GM21529 (cell line): ENCODE results near the gene ARMC9.

Experiments used
- ATAC-seq: cut with Tn5 transposase; IDR thresholded peaks from one replicate; pipeline ENCODE4 v1.9.1; 2021; ENCODE audit not compliant: unreplicated experiment

Gene ARMC9

DNA sequence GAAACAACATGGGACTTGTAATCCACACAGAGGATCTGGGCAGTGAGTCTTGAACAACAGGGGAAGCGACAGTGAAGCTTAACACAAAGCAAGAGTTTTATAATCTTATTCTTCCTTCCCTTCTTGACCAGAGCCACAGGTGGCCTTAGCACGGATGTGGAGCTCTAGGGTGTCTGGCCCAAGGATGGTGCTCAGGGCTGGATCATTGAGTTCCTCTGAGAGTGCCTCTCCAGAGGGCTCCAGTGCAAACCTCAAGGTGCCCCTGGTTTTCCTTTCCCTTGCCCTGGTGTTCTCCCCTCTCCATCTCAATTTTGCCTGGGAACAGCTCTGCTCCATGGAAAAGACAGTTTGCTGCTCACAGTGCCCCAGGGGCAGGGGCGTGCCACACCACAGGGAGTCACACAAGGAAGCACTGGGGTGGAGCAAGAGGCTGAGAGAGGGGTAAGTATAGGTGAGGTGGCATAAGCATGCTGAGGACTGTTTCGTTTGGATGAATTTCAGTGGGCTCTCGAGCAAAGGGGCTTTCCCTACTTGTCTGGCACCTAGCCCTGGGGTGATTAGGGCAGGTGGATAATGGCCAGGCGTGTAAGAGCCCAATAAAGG is 108.5 kb downstream of the ARMC9 start:
- ATAC-seq, result no peak

DNA sequence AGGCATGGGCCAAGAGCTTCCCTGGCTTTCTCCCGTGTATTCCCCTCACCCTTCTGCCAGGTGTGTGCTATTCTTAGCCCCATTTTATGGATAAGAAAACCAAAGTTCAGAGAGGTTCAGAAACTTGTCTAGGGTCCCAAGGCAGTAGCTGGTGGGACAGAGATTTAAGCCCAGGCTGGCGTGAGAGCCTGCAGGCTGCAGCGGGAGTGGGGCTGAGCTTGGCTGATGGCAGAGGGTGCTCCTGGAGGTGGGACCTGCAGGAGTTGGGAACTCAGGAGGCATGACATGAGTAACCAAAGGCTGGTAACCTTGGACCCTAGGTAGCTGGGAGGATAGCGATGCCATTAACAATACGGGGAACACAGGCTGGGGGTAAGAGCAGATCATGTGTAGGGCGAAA is 109.8 kb downstream of the ARMC9 start:
- no peak for ATAC-seq

DNA sequence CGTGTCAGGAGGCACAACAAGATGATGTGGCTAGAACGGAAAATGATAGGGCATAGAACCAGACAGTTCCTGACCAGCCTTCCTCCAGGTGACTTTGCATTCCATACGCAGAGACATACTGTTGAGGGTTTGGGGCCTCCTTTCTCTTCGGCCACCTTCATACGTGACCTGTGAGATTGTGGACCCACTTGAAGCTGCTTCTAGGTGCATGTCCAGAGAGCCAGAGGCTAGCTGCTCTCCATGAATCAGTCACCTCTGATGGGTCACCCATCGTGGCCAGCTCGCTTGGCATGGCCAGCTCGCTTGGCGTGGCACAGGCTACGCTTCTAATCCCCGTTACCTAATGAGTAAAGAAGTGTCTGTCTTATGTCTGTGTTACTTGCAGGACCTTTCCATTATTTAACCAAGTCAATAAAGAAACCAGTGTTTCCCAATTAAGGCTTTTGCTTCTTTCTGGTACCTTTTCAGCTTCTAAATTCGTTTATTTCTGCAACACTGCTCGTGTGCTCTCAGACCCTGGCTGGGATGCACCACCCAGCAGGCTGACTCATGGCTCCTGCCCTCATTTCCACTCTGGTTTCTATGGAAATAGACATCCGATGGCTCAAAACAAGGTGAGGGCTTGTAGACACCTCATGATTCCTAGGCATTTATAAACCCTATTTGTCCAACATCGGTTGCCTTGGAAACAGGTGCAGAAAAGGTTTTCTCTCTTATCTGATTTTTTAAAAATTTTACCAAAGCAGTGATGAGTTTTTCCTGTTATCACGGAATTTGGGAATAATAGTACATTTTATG is 110.4 kb downstream of the ARMC9 start:
- no peak for ATAC-seq

DNA sequence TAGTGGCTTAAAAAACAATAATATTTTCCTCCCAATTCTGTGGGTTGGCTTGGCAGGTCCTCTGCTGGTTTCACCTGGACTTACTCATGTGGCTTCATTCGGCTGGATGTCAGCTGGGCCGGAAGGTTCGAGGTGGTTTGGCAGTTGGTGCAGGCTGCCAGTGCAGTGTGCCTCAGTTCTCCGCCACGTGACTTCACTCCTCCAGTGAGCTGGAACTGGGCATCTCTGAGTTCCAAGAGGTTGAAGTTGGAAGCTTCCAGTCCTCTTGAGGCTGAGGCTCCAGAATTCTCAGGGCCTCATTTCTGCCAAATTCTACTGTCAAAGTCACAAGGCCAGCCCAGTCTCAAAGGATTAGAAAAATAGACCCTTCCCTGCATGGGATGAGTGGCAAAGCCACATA is 113.6 kb downstream of the ARMC9 start:
- ATAC-seq, result no peak

DNA sequence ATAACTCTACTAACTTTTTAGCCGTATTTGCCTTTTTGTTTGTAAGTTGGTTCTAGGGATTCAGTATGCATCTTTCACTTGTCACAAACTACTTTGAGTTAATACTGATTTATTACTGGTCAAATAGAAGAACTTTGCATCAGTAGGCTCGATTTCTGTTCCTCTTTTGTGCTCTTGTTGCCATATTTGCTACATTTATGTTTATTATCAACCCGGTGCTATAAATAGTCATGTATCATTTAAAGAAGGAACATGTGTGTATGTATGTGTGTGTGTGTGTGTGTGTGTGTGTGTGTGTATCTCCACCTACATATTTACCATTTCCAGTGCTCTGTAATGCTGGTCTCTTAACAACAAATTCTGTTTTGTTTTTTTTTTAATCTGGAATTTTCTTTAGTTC is 117.5 kb downstream of the ARMC9 start:
- peak; percentile 48 for ATAC-seq

DNA sequence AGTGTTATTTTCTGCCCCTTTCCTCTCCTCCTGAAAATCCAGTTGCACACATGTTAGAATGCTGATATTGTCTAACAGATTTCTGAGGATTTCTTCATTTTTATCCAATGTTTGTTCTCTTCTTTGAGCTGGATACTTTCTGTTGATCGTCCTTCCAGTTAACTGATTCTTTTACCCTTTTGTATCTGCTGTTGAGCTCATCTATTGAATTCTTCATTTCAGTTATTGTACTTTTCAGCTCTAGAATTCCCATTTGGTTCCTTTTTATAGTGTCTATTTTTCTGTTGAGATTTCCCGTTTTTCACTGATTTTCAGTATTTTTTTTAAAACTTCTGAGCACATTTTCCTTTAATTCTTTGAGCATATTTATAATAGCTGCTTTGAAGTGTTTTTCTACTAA is 119.1 kb downstream of the ARMC9 start:
- ATAC-seq, result no peak

DNA sequence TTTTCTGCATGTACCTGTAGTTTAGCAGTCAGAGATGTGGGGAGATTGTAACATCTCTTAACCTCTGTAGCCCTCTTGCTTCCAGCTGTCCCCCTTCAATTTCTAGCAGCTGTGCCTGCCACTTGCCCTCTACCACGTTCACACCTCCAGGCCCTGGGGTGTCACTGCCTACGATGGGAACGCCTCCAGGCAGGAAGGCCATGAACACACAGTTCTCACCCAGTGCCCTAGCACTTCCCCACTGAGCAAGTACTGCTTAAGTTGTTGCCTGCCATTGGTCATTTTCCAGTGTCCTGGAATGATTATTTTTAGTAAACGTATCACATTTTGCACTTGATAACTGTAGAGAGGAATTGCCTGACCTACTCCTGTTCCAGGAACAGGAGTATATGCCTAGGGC is 120.0 kb downstream of the ARMC9 start:
- no peak for ATAC-seq

DNA sequence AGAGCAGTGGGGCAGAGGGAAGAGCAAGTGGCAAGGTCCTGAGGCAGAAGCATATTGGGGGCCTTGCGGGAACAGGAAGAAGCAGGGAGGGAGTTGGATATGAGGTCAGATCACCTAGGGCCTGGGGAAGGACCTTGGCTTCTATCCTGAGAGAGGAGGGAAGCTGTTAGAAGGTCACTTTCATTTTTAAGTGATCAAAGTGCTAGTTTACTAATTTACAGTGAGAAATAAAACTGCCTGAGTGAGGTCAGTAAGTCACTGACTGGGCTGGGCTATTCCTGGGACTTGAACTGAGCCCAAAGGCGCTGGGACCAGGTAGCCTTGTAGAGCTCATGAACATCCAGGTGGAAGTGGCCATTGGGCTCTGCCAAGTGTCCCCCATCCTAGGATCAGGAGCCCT is 120.5 kb downstream of the ARMC9 start:
- ATAC-seq, result no peak

DNA sequence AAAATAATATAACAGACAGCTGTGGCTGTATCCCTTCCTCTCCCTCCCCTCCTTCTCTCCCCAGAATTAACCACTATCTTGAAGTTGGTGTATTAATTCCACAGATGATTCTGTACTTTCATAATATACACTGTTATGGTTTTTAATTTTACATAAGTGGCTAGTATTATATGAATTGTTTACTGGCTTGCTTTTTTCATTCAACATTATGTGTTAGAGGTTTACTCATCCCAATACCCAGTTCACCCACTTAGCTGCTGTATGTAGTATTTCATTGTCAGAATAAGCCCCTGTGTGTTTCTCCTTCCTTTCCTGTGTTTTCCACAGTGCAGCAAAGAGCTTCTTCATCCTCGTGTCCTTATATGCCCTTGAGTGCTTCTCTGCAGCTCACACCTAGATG is 121.4 kb downstream of the ARMC9 start:
- no peak for ATAC-seq

DNA sequence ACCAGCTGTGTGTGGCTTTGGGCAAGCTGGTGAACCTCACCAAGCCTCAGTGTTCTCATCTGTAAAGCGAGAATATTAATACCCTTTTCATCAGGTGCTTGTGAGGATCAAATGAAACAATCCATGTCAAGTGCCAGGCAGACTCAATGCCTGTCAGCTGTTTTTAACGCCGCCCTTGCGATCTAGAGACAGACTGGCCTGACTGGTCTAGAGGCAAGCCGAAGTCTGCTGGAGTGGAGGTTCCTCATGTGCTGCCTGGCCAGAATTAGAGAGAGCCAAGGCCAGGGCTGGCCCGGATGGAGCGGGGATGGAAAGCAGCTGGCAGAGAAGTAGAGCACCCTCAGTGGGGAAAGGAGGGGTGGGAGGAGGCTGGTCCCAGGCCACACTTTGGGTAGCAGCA is 122.6 kb downstream of the ARMC9 start:
- no peak for ATAC-seq

DNA sequence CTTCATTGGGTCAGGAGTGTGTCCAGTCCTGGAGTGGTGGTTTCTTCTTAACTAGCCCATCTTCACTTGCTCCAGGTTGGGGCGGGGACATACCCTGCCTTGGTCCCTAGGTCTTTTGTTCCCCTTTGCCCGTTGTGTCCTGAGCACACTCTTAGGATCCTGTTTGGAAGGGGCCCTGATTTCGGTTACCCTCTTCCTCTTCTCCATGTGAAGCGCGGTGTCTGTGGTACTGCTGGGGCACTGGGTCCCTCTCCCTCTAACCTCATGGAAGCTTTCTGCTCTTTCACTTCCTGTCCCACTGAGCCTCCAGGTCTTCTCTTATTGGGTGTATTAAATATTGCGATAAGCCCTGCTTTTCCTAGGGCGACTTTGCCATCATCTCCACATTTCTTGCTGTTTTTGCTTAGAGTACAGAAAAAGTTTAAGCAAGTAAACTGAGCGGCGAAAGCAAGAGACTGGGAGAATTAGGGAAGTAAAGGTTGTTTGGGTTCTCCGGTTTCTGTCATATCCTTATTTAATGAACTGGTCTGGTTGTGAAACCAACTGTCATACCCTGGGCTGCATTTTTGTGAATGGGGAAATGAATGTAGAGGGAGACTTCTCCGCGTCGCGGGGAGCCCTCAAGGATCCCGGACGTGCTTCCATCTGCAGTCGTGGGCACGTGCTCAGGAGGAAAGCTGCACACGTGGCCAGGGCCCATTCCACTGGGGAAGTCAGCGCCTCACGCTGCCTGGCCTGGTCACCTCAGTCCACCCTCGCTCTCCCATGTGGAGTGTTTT is 123.3 kb downstream of the ARMC9 start:
- ATAC-seq, result no peak

DNA sequence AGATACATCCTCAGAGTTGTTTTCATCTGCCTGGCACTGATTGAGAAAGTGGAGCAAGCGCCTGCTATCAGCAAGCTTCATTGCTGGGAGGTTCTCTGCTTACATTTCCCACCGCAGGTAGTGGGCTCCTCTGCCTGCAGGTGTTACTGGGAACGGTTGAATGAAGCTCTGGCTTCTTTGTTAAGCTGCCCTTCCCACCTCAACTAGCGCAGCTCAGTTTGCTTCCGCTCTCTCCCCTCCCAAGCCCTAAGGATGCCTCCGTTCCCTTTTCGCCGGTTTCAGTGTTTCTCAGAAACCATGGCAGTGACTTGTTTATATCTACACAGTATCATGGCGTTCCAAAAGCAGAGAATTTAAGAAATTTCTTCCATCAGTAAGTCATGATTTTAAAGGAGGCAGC is 124.9 kb downstream of the ARMC9 start:
- ATAC-seq, result no peak

DNA sequence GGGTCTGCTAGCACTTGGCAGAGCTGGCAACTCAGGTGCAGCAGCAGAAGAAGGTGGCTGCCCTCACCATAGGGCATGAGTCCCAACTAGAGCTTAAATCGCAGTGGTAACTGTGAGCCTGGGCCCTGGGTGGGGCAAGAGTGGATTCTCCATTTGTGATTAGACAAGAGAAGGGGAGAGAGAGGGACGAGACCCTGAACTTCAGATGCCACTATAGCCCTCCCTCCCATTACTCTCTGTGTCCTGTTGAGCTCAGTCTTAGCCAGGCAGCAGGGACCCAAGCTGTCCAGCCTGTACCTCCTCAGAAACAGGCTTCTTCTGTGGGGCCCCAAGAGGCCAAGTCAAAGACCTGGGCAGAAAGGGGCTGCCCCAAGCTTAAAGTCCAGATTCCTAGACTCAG is 127.4 kb downstream of the ARMC9 start:
- no peak for ATAC-seq

DNA sequence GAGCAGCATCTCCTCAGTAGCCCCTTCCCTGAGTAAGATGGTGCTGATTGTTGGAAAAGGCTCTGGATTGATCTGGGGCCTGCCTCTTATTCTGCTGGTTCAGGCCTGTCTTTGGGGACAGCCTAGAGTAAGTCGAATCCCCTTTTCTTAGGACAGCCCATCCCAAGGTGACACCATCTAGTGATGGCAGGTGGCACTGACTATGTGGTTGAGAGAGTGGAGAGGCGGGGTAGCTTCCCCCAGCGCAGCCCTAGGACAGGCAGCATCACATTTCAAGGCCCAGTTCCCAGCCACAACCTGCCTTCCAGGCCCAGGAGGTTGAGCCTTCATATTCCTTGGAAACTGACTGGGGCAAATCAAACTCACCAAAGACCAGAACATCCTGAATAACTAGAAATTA is 128.0 kb downstream of the ARMC9 start:
- ATAC-seq, result no peak

DNA sequence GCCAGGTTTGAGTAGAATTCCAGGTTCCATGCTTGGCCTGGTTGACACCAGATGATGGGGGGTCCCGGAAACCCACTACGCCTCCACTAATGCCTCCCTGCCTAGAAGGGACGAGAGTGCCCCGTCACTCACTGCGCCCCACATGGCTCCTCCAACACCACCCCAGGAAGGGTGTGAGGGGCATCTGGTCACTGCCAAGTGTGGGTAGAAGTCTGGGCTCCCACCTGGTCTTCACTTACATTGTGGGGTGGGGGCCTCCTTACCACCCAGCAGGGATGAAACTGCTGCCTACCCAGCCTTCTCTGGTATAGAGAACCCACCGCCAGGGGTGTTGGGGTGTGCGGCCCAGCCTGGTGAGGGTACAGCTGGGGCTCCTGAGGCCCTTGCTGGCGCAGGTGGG is 131.9 kb downstream of the ARMC9 start:
- ATAC-seq, result no peak

DNA sequence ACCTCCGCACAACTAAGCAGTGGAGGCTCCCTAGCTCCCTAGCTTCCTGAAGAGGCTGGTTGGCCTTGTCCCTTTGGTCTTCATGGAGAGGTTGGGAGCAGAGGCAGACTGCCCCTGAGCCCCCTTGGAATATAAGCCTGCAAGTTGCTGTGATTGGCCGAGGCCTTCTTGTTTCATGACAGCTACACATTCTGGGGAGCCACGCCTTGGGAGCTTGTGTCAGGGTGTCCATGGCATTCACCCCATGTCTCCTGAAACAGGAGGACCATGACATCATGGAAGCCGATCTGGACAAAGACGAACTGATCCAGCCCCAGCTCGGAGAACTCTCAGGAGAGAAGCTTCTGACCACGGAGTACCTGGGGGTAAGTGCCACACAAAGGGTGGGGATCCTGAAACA is 133.1 kb downstream of the ARMC9 start:
- no peak for ATAC-seq

DNA sequence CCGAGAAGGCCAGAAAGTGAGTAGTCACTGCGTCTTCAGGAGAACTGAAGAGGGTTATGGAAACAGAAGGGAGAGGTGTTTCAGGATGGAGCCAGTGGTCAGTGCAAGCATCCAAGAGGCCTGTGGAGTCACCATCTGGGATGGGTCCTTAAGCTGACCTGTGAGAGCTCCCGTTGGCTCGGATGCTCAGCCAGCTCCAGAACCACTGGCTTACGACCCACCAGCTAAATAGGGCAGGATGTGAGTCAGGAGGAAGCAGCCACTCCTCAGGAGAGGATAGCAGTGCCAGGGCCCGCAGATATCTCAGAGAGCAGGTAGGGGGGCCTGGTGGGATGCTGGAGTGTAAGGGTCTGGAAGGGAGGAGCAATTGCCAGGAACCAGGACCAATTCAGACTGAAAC is 134.0 kb downstream of the ARMC9 start:
- no peak for ATAC-seq

DNA sequence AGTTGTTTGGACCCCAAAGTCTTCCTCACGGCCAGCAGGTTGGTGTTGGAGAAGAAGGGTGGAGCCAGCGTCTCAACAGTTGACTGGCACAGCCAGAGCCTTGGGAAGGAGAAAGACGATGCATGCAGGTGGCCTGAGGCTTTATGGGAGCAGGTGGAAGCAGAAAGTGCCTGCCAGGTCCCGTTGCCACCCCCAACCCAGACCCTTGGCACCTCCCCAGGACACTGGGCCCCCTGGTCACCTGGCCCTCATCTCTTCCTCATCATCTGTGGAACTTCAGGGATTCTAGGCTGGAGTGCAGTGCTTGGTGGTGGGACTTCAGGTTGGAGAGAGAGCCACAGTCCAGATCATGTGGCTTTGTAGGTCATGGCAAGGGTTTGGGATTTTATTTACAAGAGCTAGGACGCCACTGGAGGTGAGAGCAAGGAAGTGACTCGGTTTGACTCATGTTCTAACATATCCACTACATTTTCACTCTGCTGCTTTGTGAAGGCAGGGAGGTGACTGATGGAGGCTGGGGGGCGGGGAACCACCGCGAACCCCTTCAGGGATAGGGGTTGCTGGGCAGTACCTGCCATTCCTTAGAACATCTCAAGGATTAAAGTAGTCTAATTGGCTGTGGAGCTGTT is 134.6 kb downstream of the ARMC9 start:
- no peak for ATAC-seq

DNA sequence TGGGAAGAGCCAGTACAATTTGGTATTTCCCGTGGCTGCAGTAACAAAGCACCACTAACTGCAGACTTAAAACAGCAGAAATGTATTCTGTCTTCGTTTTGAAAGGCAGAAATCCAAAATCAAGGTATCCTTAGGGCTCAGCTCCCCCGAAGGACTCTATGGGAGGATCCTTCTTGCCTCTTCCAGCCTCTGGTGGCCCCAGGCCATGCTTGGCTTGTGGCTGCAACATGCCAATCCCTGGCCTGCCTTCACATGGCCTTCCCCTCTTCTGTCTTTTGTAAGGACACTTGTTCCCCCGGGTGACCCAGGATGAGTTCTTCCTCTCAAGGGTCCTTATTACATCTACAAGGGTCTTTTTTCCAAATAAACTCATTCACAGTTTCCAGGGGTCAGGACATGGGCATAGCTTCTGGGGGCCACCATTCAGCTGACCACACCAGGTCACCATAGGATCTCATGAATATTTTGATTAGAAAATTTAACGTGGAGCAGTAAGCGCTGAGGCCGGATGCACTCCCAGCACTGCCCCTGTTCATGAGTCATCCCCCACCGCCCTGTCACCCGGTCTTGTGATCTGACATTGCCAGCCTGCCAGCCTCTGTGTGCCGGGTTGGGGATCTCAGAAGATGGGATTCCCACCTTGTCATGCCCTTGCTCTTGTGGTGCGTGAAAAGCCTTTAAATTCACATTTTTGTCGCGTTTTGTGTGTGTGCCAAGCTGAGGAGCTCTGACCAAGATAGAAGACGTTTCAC is 135.9 kb downstream of the ARMC9 start:
- ATAC-seq, result no peak

DNA sequence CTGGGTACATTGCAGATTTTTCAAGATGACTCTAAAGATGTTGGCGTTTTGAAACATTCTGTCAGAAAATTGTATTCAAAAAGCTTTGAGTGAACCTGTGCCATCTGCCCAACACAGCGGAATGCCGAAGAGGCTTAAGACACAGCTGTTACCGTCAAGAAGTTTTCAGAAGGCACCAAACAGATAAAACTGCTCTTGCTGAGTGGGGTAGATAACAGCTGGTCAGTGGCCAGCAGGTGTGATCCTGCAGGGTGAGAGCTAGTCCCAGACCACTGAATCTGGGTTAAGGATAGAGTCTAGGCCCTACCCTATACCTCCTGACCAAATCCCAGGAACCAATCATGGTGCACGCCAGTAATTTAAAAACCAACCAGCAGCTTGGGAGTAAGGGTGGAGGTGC is 136.6 kb downstream of the ARMC9 start:
- ATAC-seq, result no peak

DNA sequence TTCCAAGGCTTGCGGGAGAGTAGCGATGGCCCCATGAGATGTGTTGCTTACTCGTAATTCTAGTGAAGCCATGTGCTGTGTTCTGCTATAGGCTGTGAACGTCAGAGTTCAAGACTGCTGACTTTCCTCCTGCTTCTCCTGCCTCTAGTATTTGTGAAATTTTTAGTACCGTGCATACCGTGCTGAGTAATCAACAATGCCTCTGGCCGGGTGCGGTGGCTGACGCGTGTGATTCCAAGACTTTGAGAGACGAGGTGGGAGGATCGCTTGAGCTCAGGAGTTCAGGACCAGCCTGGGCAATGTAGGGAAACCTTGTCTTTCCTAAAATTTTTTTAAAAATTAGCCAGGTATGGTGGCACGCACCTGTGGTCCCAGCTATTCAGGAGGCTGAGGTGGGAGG is 137.2 kb downstream of the ARMC9 start:
- no peak for ATAC-seq
